Panc1 (cell line): Measurements from ENCODE around the gene ARL15. TPM values are rescaled to one million over a fixed set of nuclear protein-coding genes. Genes with fewer than 3 reads are reported as not detected.

Experiments
- ATAC-seq: fragments of 200-7000 bp; cut with Tn5 transposase; 2 replicates; pipeline ENCODE4 v1.9.1; 2020; ENCODE audit warnings: mild to moderate bottlenecking, moderate library complexity
- BruUV-seq: library from RNA; stranded (reverse); fragments of 400-500 nt; replicated peaks from 2 replicates; lab custom pipeline; 2021; lab: Mats Ljungman, UMichigan
- CTCF ChIA-PET: fragments of 300-600 bp; sonication (Branson Sonifier 250); formaldehyde crosslinking; loops from one replicate; lab custom pipeline; 2022; ENCODE audit warnings: antibody characterized with exemption; lab: Charles Lee
- POLR2A ChIA-PET: fragments of 300-600 bp; sonication (Branson Sonifier 250); formaldehyde crosslinking; loops from one replicate; lab custom pipeline; 2022; ENCODE audit warnings: antibody characterized with exemption; lab: Charles Lee
- DNase-seq: peaks from one replicate; pipeline ENCODE4 v3.0.0-alpha.2; 2010; ENCODE audit warnings: low read depth, low spot score
- H3K27ac ChIP-seq: 2 replicates; pipeline ENCODE4 v1.5.1; 2011; ENCODE audit warnings: mild to moderate bottlenecking, low read length, inconsistent platforms
- H3K27me3 ChIP-seq: fragments of 200-500 bp; sonication (Bioruptor generic); 2 replicates; pipeline ENCODE4 v1.6.0; 2014; ENCODE audit warnings: low read length, inconsistent platforms; ENCODE audit not compliant: control insufficient read depth, insufficient read depth
- H3K36me3 ChIP-seq: fragments of 200-500 bp; sonication (Bioruptor generic); 2 replicates; pipeline ENCODE4 v1.5.1; 2014; ENCODE audit warnings: inconsistent platforms, mild to moderate bottlenecking, low read length, moderate library complexity; ENCODE audit not compliant: control insufficient read depth, insufficient read depth
- H3K4me1 ChIP-seq: 2 replicates; pipeline ENCODE4 v1.5.1; 2011; ENCODE audit warnings: inconsistent platforms, mild to moderate bottlenecking, low read length, moderate library complexity; ENCODE audit not compliant: control insufficient read depth, insufficient read depth
- H3K4me3 ChIP-seq, 2 experiments: 2 replicates each; pipeline ENCODE4 v1.5.1; 2011 to 2012; ENCODE audit warnings: low read depth in 2 of 2, low read length in 2 of 2, mild to moderate bottlenecking in 2 of 2, inconsistent platforms in 1 of 2, moderate library complexity in 1 of 2
- H3K9me3 ChIP-seq: fragments of 200-500 bp; sonication (Bioruptor generic); 2 replicates; pipeline ENCODE4 v1.5.1; 2014; ENCODE audit warnings: low read depth, mild to moderate bottlenecking, inconsistent platforms, low read length, moderate library complexity; ENCODE audit not compliant: control insufficient read depth, insufficient read depth
- POLR2AphosphoS5 ChIP-seq: IDR thresholded peaks from 2 replicates; pipeline ENCODE4 v1.6.1; 2012; ENCODE audit warnings: mild to moderate bottlenecking, low read depth, low read length, moderate library complexity
- SIN3A ChIP-seq: IDR thresholded peaks from 2 replicates; pipeline ENCODE4 v1.6.1; 2012; ENCODE audit warnings: low read depth, mild to moderate bottlenecking, low read length, moderate library complexity, borderline replicate concordance; ENCODE audit not compliant: insufficient read depth
- TCF7L2 ChIP-seq: IDR thresholded peaks from 2 replicates; pipeline ENCODE4 v1.6.1; 2011; ENCODE audit warnings: mild to moderate bottlenecking, low read depth, low read length, inconsistent platforms
- in situ Hi-C: cut with HindIII; loops from 2 replicates; pipeline ENCODE4 v1.10.0; 2016; ENCODE audit warnings: low sequenced_read_pairs, low pct_unique_long_range_greater_than_20kb
- intact Hi-C: fragments of 100-400 bp; cut with micrococcal nuclease; formaldehyde crosslinking; loops from one replicate; pipeline ENCODE4 v1.10.0; 2022; ENCODE audit not compliant: unreplicated experiment
- total RNA-seq: library from RNA; stranded (reverse); gene quantifications from one replicate; pipeline ENCODE4 v1.2.1, GENCODE V29; 2021; ENCODE audit not compliant: unreplicated experiment
- TF ChIP-seq, protein P1 (sequence below): fragments of 450-650 bp; IDR thresholded peaks from 2 replicates; pipeline ENCODE4 v1.5.1; 2017; ENCODE audit warnings: mild to moderate bottlenecking
- TF ChIP-seq, protein P2 (sequence below), 2 experiments: IDR thresholded peaks; 2 replicates each; pipeline ENCODE4 v1.6.1; 2011 to 2012; ENCODE audit warnings: low read depth in 2 of 2, control low read depth in 1 of 2, low read length in 1 of 2, mild to moderate bottlenecking in 1 of 2, moderate library complexity in 1 of 2; ENCODE audit not compliant: insufficient read depth in 1 of 2

ARL15 gene
- total RNA-seq, 1 experiment from 2014 or later: 16.5 TPM

DNA sequence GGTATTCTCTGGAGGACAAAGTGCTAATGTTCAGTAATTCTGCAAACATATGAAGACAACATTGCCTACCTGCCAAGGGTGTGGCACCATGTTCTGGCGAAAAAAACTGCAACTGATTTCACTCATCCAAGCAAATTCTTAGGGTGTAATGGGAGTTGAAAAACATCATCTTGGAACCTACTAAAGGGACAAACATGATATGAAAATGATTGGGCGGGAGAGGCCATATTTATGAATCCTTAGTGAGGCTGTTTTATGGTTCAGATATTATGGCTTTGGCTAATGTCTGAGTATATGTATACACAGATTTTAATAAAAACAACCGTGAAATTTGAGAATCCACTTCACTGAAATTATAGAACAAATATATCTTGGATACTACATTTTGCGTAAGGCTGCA, 225.7 kb downstream of the ARL15 start:
- no peaks in the 10 kb centered on the region for H3K27me3 ChIP-seq
- ChIA-PET CTCF (no interaction called here), POLR2A (no interaction called here)
- no peaks in the 10 kb centered on the region for H3K9me3 ChIP-seq
- H3K36me3 ChIP-seq: no peaks in the 10 kb centered on the region
- TF ChIP-seq SIN3A: no peak
- TF ChIP-seq, protein P1, sequence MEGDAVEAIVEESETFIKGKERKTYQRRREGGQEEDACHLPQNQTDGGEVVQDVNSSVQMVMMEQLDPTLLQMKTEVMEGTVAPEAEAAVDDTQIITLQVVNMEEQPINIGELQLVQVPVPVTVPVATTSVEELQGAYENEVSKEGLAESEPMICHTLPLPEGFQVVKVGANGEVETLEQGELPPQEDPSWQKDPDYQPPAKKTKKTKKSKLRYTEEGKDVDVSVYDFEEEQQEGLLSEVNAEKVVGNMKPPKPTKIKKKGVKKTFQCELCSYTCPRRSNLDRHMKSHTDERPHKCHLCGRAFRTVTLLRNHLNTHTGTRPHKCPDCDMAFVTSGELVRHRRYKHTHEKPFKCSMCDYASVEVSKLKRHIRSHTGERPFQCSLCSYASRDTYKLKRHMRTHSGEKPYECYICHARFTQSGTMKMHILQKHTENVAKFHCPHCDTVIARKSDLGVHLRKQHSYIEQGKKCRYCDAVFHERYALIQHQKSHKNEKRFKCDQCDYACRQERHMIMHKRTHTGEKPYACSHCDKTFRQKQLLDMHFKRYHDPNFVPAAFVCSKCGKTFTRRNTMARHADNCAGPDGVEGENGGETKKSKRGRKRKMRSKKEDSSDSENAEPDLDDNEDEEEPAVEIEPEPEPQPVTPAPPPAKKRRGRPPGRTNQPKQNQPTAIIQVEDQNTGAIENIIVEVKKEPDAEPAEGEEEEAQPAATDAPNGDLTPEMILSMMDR: no peak
- TF ChIP-seq POLR2AphosphoS5: no peak
- TF ChIP-seq, protein P2, sequence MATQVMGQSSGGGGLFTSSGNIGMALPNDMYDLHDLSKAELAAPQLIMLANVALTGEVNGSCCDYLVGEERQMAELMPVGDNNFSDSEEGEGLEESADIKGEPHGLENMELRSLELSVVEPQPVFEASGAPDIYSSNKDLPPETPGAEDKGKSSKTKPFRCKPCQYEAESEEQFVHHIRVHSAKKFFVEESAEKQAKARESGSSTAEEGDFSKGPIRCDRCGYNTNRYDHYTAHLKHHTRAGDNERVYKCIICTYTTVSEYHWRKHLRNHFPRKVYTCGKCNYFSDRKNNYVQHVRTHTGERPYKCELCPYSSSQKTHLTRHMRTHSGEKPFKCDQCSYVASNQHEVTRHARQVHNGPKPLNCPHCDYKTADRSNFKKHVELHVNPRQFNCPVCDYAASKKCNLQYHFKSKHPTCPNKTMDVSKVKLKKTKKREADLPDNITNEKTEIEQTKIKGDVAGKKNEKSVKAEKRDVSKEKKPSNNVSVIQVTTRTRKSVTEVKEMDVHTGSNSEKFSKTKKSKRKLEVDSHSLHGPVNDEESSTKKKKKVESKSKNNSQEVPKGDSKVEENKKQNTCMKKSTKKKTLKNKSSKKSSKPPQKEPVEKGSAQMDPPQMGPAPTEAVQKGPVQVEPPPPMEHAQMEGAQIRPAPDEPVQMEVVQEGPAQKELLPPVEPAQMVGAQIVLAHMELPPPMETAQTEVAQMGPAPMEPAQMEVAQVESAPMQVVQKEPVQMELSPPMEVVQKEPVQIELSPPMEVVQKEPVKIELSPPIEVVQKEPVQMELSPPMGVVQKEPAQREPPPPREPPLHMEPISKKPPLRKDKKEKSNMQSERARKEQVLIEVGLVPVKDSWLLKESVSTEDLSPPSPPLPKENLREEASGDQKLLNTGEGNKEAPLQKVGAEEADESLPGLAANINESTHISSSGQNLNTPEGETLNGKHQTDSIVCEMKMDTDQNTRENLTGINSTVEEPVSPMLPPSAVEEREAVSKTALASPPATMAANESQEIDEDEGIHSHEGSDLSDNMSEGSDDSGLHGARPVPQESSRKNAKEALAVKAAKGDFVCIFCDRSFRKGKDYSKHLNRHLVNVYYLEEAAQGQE (IDR thresholded peaks at IDR 0.05; ENCODE audit: insufficient read depth in 1 of 2, low read depth in 2 of 2, low read length in 1 of 2): no peak
- TF ChIP-seq TCF7L2: no peak
- H3K4me1 ChIP-seq: no peaks in the 10 kb centered on the region
- in situ Hi-C loops: no loop called here
- BruUV-seq: no TSS peak
- intact Hi-C loops: no loop called here
- H3K27ac ChIP-seq: no peak overlapping the region
- ATAC-seq (no peak), DNase-seq (no peak)
- no peak overlapping the region for H3K4me3 ChIP-seq

DNA sequence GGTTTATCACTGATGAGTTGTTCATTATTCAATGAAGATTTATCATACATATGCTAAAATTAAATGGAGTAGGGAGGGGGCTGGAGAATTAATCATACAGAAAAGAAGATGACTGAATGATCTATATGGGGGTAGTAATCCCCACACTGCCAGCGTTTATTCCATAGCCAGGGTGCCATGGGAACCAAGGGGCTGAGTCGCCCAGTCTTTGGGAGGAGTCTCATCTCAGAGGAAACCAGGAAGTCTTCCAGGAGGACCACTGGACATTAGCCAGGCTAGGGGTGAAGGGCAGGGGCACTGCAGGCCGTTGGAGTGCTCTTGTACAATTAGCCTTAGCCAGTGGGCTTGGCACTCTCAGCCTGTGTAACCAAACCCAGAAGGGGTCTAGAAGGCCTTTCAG, 226.5 kb downstream of the ARL15 start:
- no peak overlapping the region for H3K27ac ChIP-seq
- no peaks in the 10 kb centered on the region for H3K36me3 ChIP-seq
- H3K9me3 ChIP-seq: no peaks in the 10 kb centered on the region
- no peak for ATAC-seq
- no peaks in the 10 kb centered on the region for H3K27me3 ChIP-seq
- no peak overlapping the region for H3K4me3 ChIP-seq
- ChIA-PET CTCF (no interaction called here), POLR2A (no interaction called here)
- no peak for DNase-seq
- H3K4me1 ChIP-seq: no peaks in the 10 kb centered on the region
- no TSS peak for BruUV-seq
- in situ Hi-C loops: no loop called here
- TF ChIP-seq, protein P2 (IDR thresholded peaks at IDR 0.05; ENCODE audit: insufficient read depth in 1 of 2, low read depth in 2 of 2, low read length in 1 of 2): no peak
- TF ChIP-seq SIN3A (no peak), POLR2AphosphoS5 (no peak), TCF7L2 (no peak)
- TF ChIP-seq, protein P1: no peak
- intact Hi-C loops: no loop called here
